Stimulated activated CD8-positive, alpha-beta memory T cell treated with anti-CD3 and anti-CD28 coated beads, Interleukin-4, amount 100 ng/mL, for 48 hours (primary cell): Measurements from ENCODE around the gene CEMIP.
A peak's percentile ranks its signal among the peaks of the same experiment; 100 is the strongest.

Experiments used
- DNase-seq: peaks from one replicate; pipeline ENCODE4 v3.0.0-alpha.2; 2020

CEMIP gene

GRCh38 chr15:80789296-80789695, 10.1 kb downstream of the CEMIP start:
- no peak for DNase-seq

GRCh38 chr15:80789796-80790195, 10.6 kb downstream of the CEMIP start:
- DNase-seq, result no peak

- DNase-seq, result no peak
Measured at GRCh38 chr15:80790236-80790635, 11.1 kb downstream of the CEMIP start.

- no peak for DNase-seq
Measured at GRCh38 chr15:80791004-80791403, 11.8 kb downstream of the CEMIP start.

- DNase-seq, result no peak
Measured at GRCh38 chr15:80796407-80796806, 17.2 kb downstream of the CEMIP start.

GRCh38 chr15:80798911-80799310, 19.7 kb downstream of the CEMIP start:
- DNase-seq, result no peak

- DNase-seq, result no peak
Measured at GRCh38 chr15:80800067-80800466, 20.9 kb downstream of the CEMIP start.

- DNase-seq, result no peak
Measured at GRCh38 chr15:80801891-80802680, 22.9 kb downstream of the CEMIP start.

- peak; percentile 50 for DNase-seq
Measured at GRCh38 chr15:80803580-80804525, 24.7 kb downstream of the CEMIP start.

- DNase-seq, result peak; percentile 51
Measured at GRCh38 chr15:80804970-80805495, 25.9 kb downstream of the CEMIP start.

GRCh38 chr15:80811781-80812315, 32.7 kb downstream of the CEMIP start:
- DNase-seq, result no peak

GRCh38 chr15:80815106-80815505, 35.9 kb downstream of the CEMIP start:
- DNase-seq, result no peak

GRCh38 chr15:80816049-80816653, 37.0 kb downstream of the CEMIP start:
- no peak for DNase-seq

GRCh38 chr15:80816936-80817335, 37.8 kb downstream of the CEMIP start:
- no peak for DNase-seq

GRCh38 chr15:80817901-80818300, 38.7 kb downstream of the CEMIP start:
- no peak for DNase-seq

GRCh38 chr15:80819001-80819400, 39.8 kb downstream of the CEMIP start:
- no peak for DNase-seq

- no peak for DNase-seq
Measured at GRCh38 chr15:80820092-80820491, 40.9 kb downstream of the CEMIP start.

GRCh38 chr15:80822256-80822655, 43.1 kb downstream of the CEMIP start:
- no peak for DNase-seq

GRCh38 chr15:80822676-80823075, 43.5 kb downstream of the CEMIP start:
- no peak for DNase-seq

- DNase-seq, result no peak
Measured at GRCh38 chr15:80823120-80823519, 44.0 kb downstream of the CEMIP start.

GRCh38 chr15:80823995-80824394, 44.8 kb downstream of the CEMIP start:
- DNase-seq, result no peak

GRCh38 chr15:80825361-80826030, 46.3 kb downstream of the CEMIP start:
- no peak for DNase-seq
